GM18526 (cell line): ENCODE measurements around the gene RTN4RL2.

ENCODE experiments used
- POLR2A ChIP-seq: IDR thresholded peaks from 3 replicates; pipeline ENCODE4 v1.6.1; 2011; ENCODE audit not compliant: insufficient read length; ENCODE audit errors: extremely low read depth

The RTN4RL2 gene

DNA sequence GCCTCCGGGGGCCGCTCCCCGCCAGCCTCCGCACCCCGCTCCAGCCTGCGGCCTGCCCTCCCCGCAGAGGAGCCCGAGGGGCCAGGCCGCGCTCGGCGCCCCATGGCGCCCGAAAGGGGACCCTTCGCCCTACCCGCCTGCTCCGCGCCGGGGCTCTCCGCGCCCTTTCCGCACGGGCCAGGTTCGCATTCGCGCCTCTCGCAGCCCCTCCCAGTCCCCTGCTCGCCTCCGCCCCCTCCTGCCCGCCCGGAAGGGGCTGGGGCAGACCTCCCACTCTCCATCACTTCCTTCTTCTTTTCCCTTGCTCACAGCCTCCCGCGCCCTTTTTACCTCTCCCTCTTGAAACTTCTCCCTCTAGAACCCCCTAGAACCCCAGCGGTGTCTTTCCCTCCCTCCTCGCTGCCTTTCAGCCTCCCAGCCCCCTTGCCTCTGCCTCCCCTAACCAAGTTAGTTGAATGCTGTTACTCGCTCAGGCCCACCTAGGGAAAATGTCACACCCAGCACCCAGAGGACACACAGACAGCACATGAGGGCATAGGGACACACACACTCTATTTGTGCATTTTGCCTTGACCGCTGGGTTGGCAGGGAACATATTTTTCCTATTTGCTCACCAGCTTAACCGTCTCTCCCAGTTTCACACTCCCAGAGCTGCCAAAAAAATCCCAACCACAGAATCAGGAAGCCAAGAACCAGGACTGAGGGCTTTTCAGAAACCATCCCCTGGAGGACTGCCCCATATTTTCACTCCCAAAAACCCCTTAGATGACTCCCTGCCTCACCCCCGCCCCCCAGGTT, 33.2 kb upstream of the RTN4RL2 start, which contains the start of gene SLC43A3:
SLC43A3 (minus strand) TSS at position 193 of the 798 bp plus-strand sequence. CDS start 949 bp downstream, outside the sequence.
- TF ChIP-seq POLR2A = peak; percentile 90

DNA sequence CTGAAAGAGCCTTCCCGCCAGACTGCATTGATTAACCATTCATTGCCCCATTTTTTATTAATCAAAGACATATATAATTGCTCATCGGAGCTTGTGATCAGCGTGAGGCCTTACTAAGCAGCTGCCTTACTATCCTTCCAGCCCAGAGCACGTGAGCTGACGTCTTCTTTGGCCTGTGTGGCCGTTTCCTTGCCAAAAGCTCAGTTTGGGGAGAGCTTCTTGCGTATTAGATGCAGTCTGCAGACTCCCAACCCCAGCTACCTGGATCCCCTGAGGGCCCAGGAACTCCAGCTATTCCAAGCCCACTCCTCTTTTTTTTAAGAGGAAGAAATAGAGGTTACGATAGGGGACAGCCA, 32.6 kb upstream of the RTN4RL2 start:
- no peak for TF ChIP-seq POLR2A

DNA sequence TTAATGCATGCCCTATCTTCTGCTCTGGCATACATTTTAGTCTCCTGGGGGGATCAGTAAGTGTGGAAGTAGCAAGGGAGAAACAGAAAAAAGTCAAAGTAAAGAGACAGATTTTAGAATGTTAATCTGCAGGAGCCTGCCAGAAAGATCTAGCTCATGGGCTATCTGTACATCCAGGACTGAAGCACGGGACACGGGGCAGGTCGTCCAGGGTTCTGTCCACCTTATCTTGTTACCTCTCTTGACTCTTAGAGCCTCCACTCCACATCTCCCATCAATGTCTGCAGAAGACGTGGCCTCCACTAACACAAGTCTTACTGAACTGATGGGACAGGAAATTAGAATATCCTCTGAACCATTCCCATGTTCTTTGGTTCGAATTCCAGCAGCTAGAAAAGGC, 31.7 kb upstream of the RTN4RL2 start:
- no peak for TF ChIP-seq POLR2A

DNA sequence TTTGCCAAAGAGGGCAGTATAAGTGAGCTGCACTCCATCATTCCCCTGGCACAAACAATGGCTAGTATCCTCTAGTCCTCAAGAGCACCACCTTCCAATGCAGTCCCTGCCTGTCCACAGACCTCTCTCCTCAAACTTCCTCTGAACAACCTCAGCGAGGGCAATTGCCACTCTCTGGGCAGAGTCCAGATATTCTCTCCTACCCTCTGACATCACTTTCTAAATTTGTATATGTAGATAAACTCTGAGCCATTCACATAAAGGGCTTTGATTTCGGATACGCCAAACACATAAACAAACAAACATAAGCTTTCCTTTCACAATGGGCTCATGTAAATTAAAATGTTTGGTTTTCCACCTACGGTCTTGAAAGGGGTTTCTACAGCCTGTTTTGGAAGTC, 30.4 kb upstream of the RTN4RL2 start:
- TF ChIP-seq POLR2A = no peak

DNA sequence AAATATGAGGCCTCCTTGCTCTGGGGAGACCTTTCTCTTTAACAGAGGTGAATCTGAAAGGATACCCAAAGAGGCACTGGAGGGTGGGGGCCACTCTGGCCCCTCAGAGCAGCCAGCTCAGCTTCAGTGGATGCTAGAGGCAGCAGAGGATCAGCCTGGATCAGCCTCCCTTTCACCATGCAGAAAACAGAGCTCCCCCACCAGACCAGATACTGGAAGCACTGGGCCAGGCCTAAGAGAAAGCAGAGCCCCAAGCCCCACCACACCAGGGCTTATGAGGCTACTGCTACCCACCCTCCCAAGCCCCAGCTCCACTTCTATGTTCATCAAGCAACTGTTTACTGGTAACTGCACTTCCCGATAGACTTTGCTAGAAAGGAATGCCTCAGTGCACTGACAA, 29.4 kb upstream of the RTN4RL2 start:
- TF ChIP-seq POLR2A = no peak

DNA sequence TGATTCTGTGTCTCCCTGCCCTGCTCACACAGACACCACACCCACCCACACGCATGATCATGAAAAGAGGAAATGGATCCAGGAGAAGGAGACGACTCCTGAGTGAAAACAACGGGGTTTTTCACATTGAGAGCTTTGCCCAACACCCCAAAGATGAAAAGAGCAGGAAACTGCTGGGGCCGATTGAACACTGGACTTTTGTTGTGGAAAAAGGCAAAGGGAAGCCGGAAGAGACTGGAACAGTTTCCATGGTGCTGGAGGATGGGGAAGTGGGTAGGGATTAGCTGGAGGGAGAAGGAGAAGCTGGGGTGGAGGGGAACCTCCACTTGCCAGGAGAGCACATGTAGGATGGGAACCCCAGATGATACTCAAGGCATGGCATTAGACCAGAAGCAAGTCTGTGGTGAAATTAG, 28.2 kb upstream of the RTN4RL2 start:
- TF ChIP-seq POLR2A = no peak

DNA sequence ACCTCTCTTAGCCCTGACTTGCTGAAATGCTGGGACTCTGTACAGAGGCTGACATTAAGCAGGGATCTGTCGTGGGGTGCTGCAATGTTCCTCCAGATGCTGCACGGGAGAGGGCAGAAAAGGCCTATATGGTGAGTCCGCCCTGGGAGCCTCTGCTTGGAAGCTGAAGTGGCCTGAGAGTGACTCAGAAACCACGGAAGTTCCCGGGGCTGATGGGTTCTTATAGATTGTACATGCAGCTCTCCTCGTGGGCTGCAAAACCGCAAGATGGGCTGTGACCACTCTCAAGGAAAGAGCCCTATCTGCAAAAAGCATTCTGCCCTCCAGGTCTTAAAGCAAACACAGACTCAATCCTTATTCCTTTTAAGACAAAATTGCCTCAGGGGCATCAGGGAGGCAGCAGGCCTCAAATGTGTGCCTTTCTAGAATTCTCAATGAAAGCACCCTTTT, 27.6 kb upstream of the RTN4RL2 start:
- TF ChIP-seq POLR2A = no peak

DNA sequence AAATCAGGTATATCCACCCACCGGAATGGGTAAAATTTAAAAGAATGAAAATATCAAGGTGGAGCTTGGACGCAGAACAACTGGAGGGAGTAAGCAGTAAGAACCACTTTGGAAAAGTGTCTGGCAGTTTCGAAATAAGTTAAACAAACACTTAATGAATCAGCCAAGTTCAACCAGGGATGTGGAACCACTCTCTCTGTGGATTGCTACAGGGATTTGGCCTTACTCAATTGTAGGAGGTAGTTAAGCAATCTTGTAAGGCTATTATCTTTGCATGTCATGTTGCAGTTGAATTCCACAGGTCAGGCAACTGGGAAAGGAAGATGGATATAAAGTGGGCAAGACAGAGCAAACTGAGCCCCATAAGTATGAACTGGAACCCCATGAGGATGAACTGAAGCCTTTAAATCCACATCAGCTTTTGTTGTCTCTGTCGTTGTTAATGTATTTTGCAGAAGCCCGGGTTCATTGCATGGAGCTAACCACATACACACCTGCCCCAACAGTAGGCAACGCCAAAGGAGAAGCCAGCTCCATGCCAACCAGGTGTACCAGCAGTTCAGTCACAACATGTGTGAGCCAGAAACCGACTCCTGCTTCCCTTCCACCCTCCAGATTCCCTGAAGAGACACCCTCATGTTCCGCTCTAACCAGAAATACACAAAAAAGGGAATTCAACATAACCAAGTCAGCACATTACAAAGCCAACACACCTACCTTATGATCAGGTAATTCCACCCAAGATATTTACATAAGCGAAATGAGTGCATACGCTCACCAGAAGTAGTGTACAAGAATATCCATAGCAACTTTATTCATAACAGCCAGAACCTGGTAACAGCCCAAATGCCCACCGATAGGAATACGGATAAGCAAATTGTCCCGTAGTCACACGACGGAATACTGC, 25.4 kb upstream of the RTN4RL2 start:
- TF ChIP-seq POLR2A = no peak

DNA sequence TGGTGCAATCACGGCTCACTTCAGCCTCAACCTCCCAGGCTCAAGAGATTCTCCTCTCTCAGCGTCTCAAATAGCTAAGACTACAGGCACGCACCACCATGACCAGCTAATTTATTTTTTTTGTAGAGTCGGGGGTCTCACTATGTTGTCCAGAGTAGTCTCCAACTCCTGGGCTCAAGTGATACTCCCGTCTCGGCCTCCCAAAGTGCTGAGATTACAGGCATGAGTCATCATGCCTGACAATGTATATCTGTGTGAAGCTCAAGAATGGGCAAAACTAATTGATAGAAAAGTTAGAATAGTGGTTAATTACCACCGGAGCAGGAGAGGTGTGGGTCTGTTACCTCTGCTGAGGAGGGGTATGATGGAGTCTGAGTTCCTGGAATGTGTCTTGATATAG, 24.3 kb upstream of the RTN4RL2 start:
- no peak for TF ChIP-seq POLR2A

DNA sequence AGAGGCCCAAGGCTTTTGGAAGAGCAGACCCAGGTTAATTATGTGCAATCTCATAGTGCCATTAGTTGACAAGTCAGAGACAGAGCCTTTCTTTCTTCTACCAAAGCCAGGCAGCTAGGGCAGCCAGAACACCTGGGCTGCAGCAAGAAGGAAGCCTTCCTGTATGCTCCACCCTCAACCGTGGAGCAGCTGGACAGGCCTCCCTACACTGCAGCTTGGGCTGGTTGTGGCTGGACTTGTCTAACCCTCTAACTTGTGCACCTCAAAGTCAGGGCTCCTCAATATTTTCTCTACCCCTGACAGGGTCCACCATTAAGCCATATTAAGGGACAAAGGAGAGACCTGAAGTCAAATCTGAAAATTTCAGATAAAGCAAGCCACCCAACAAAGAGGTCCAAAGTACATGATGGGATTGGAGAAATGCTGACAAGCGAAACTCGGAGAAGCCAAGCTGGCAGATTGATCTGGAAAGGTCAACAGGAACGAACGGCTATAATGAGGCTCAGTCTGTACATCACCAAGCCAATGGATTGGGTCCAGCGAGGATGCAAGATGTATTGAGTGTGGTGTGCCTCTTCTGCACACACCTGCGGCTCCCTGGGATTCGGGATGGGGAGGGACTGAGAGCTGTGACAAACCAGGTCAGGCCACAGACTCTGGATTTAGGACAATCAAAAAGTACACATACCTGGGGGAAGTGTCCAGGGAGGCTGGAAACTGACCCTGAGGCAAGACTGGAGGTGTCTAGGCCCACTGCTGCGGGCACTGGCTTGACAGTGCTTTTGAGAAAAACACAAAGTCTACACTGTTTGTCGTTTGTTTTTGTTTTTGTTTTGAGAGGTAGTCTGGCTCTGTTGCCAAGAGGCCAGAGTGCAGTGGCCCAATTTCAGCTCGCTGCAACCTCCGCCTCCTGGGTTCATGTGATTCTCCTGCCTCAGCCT, 21.7 kb upstream of the RTN4RL2 start:
- no peak for TF ChIP-seq POLR2A

DNA sequence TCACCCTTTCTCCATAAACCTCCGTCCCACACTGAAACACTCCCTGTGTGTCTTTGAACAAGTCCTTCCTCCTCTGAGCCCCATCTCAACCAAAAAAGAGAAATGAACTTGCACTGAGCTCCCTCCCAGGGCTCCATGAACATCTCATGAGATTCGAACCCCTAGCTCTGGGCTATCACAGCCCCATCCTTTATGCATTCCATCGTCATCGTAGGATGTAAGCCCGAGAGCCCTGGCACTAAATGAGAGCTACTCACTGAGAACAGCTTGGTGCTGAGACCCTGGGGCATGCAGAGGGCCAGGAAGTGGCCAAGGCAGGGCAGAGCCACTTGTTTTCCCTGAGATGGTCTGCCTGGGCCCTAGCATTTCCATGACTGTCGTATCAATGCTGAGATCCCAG, 20.5 kb upstream of the RTN4RL2 start:
- TF ChIP-seq POLR2A = no peak

DNA sequence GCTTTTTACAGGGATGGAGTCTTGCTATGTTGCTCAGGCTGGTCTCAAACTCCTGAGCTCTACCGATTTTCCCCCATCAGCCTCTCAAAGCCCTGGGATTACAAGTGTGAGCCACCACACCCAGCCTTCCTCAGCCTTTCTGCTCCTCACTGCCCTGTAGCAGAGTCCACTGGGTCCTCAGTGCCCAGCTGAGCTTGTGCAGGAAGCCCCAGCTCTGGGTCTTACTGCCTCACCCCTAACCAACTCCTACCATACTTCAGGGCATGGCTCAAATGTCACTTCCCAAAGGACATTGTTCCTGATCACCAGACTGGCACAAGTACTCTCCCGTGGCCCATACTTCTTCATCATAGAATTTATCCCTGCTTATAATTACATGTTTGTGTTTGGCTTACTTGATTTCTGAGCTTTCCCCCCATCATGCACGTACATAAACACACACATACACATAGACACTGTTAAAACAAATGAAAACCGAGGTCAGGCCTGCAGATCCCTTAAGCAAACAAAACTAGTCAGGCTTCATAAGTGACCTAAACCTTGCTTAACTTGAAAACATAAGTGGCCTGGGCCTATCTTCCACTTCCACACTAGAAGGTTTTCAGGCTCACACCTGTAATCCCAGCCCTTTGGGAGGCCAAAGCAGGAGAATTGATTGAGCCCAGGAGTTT, 19.4 kb upstream of the RTN4RL2 start:
- no peak for TF ChIP-seq POLR2A

DNA sequence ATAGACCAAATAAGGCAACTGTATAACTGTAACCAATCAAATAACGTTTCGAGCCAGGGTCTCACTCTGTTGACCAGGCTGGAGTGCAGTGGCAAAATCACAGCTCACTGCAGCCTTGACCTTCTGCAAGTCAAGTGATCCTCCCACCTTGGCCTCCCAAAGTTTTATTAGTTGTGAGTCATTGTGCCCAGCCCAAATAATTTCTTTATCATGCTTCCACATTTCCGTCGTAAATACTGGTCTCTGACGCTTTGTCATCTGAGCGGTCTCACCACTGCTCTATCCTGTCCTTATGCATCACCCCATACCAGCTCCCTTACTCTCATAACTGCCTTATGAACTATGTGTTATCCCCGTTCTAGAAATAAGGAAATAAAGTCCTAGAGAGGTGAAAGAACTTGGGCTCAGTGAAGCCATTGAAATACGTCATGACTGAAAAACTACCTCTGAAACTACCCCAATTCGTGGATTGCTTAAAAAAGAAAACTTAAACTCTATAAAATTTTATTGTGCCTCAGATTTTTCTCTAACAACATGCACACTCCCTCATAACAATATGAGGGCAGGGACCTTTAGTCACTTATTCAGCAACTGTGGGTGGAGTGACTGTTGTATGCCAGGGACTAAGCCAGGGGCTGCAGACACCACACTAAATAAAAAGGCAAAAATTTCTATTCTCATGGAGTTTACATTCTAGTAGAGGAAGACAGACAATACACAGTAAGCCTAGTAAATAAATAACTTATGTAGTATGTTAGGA, 15.8 kb upstream of the RTN4RL2 start:
- TF ChIP-seq POLR2A = no peak

DNA sequence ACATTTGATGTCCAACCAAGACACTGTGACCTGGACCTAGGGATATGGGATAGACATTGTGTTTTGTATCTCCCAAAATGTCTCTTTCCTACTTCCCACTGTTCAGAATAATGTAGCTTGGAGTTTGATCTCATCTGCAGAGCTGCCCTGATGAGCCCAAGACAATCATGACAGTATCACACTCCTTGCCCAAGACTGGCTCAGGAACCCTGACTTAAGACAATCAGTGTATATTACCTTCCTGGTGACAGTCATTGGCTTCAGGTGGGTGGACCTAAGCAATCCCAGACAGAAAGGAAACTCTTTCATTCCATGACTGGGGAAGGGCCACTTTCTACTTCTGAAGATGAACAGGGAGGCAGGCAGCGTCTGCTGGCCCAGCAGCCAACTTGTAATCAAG, 14.3 kb upstream of the RTN4RL2 start:
- TF ChIP-seq POLR2A = no peak
